Spleen (tissue), 11 donors: ENCODE data around the gene RPL7A. TPM values are rescaled to one million over a fixed set of nuclear protein-coding genes. Genes with fewer than 3 reads are reported as not detected.

Experiments
- DNase-seq: peaks from one replicate; pipeline ENCODE4 v3.0.0-alpha.2; 2020
- H3K27ac ChIP-seq, 8 donors: fragments of 200-600 bp; sonication (generic) in 7 of 8; 1 replicate in 4 of 8; 2 replicates in 4 of 8; pipeline versions ENCODE4 v1.5.0 to v1.8.0; 2016 to 2021; ENCODE audit warnings: inconsistent platforms in 4 of 8, mild to moderate bottlenecking in 4 of 8, moderate library complexity in 1 of 8
- H3K27me3 ChIP-seq, 7 donors: fragments of 200-600 bp; sonication (generic) in 6 of 7; replicated peaks in 1 of 7; 1 replicate in 4 of 7; 2 replicates in 3 of 7; pipeline versions ENCODE4 v1.5.0 to v1.8.0; 2016 to 2021; ENCODE audit warnings: inconsistent platforms in 3 of 7, mild to moderate bottlenecking in 1 of 7
- H3K36me3 ChIP-seq, 6 donors: fragments of 200-600 bp; sonication (generic) in 5 of 6; 1 replicate in 4 of 6; 2 replicates in 2 of 6; pipeline versions ENCODE4 v1.5.0 to v1.8.0; 2016 to 2021; ENCODE audit warnings: inconsistent platforms in 2 of 6
- H3K4me1 ChIP-seq, 6 donors: fragments of 200-600 bp; sonication (generic) in 5 of 6; 1 replicate in 3 of 6; 2 replicates in 3 of 6; pipeline versions ENCODE4 v1.5.0 to v1.8.0; 2016 to 2021; ENCODE audit warnings: inconsistent platforms in 3 of 6
- H3K4me3 ChIP-seq, 8 donors: fragments of 200-600 bp; sonication (generic) in 7 of 8; 1 replicate in 4 of 8; 2 replicates in 4 of 8; pipeline versions ENCODE4 v1.5.0 to v1.8.0; 2016 to 2021; ENCODE audit warnings: inconsistent platforms in 4 of 8, mild to moderate bottlenecking in 4 of 8, moderate library complexity in 2 of 8
- H3K9me3 ChIP-seq, 8 donors: fragments of 200-600 bp; sonication (generic) in 7 of 8; 1 replicate in 4 of 8; 2 replicates in 4 of 8; pipeline versions ENCODE4 v1.5.0 to v1.8.0; 2016 to 2021; ENCODE audit warnings: inconsistent platforms in 4 of 8
- POLR2A ChIP-seq, 3 donors: fragments of 450-650 bp; IDR thresholded peaks; one replicate each; pipeline ENCODE4 v1.5.1; 2017; ENCODE audit warnings: antibody characterized with exemption in 3 of 3, mild to moderate bottlenecking in 1 of 3
- POLR2AphosphoS5 ChIP-seq, 3 donors: sonication (generic); formaldehyde crosslinking; IDR thresholded peaks; one replicate each; pipeline ENCODE4 v1.5.1; 2017; ENCODE audit warnings: antibody characterized with exemption in 3 of 3
- WGBS, 5 donors: extraction: QIAGEN DNeasy Blood & Tissue Kit in 3 of 5; methylation state at CpG; one replicate each; pipeline versions ENCODE4 v1.1.5 to v1.1.7; 2013 to 2018; 5-methylcytosine and 5-hydroxymethylcytosine counted together
- intact Hi-C: fragments of 100-400 bp; cut with DNase I; formaldehyde crosslinking; loops from one replicate; pipeline ENCODE4 v1.15.0; 2023; ENCODE audit warnings: low total_unique reads
- polyA plus RNA-seq, 3 donors: library from polyadenylated mRNA; stranded (reverse); fragments of 200-250 nt; gene quantifications; one replicate each; pipeline ENCODE4 v1.2.1, GENCODE V29; 2013
- total RNA-seq, 7 donors: library from RNA; depleted of rRNA in 3 of 7; stranded (reverse); fragments of >200 nt in 3 of 7; fragmentation: NEBNext Ultra II Directional in 4 of 7; extraction: Animal tissue kit (Norgen Biotek cat#: 25700) in 4 of 7; gene quantifications; one replicate each; pipeline versions ENCODE4 v1.1.0 to v1.2.1, GENCODE V29; 2016 to 2021
- TF ChIP-seq, protein P1 (sequence below), 11 experiments: fragments of 200-600 bp in 7 of 11; fragments of 450-650 bp in 4 of 11; sonication (generic) in 4 of 11; IDR thresholded peaks in 8 of 11; conservative IDR thresholded peaks in 3 of 11; 1 replicate in 7 of 11; 2 replicates in 4 of 11; pipeline versions ENCODE4 v1.4.0 to v1.8.0; 2016 to 2021; ENCODE audit warnings: antibody characterized with exemption in 11 of 11, inconsistent platforms in 4 of 11, mild to moderate bottlenecking in 1 of 11
- donor health status: healthy with polysubstance abuse.
- donor health status: DM: no; HTN: no; CAD: no; lungs with moderate emphysema.
- donor health status: DM: no; HTN: no; CAD: no.
- donor health status: Bipolar disorder and iron deficiency.
- donor health status: healthy.
- donor health status: DM: no; HTN: no; CAD: no.
- donor health status: DM: yes; HTN: yes; CAD: no.

RPL7A gene
- total and polyA plus RNA-seq, 10 donors: 1,381 to 6,342 (median 1,755) TPM

DNA sequence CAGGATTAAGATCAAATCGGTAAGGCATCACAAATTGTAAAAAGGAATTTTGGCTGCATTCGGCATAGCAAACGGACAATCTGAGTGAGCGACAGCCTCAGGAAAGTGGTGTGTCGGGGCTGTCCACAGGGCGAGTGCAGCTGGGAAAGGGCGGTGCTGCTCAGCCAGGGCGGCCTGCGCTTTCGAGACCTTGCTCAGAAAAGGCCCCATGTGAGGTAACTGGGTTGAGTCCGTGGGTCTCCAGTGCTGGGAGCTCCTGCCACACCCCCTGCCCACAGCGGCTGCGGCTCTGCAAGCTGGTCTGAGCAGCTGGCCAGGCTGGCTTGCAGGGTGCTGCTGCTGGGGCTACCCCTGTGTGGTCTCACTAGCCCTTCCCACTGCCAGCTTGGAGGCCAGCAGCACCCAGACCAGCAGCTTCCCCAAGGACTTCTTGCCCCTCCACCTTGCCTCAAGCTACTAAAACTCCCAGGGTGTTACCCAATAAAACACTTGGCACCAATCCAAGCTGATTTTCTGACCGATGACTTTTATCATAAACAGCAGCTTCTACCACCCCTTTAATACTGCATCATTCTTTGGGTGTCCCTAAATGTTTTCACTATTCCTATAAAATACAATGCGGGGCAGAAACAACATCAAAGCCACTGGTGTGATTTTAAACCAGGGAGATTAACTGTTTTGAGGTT, 14.5 kb downstream of the RPL7A start:
- Histone ChIP-seq H3K4me1 (peaks cover 2 to 62% (median 32%) of the 10 kb centered on the region in 6 donors), H3K27ac (no peak overlapping the region), H3K9me3 (no peaks in the 10 kb centered on the region), H3K4me3 (no peak overlapping the region), H3K27me3 (no peaks in the 10 kb centered on the region), H3K36me3 (peaks cover 0 to 98% (median 80%) of the 10 kb centered on the region in 6 donors)
- no peak for DNase-seq
- TF ChIP-seq, protein P1, sequence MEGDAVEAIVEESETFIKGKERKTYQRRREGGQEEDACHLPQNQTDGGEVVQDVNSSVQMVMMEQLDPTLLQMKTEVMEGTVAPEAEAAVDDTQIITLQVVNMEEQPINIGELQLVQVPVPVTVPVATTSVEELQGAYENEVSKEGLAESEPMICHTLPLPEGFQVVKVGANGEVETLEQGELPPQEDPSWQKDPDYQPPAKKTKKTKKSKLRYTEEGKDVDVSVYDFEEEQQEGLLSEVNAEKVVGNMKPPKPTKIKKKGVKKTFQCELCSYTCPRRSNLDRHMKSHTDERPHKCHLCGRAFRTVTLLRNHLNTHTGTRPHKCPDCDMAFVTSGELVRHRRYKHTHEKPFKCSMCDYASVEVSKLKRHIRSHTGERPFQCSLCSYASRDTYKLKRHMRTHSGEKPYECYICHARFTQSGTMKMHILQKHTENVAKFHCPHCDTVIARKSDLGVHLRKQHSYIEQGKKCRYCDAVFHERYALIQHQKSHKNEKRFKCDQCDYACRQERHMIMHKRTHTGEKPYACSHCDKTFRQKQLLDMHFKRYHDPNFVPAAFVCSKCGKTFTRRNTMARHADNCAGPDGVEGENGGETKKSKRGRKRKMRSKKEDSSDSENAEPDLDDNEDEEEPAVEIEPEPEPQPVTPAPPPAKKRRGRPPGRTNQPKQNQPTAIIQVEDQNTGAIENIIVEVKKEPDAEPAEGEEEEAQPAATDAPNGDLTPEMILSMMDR (IDR thresholded peaks at IDR 0.05 in 8 of 11, conservative IDR thresholded peaks at IDR 0.05 in 3 of 11): no peak
- TF ChIP-seq POLR2AphosphoS5 (IDR thresholded peaks at IDR 0.05) (peak; percentile 33 to 71 (median 50)), POLR2A (IDR thresholded peaks at IDR 0.05) (no peak)
- WGBS, 5 donors: 89 to 94% (median 91%) methylated on average over 12 to 15 of the region's 15 CpGs
- intact Hi-C loops: no loop called here

DNA sequence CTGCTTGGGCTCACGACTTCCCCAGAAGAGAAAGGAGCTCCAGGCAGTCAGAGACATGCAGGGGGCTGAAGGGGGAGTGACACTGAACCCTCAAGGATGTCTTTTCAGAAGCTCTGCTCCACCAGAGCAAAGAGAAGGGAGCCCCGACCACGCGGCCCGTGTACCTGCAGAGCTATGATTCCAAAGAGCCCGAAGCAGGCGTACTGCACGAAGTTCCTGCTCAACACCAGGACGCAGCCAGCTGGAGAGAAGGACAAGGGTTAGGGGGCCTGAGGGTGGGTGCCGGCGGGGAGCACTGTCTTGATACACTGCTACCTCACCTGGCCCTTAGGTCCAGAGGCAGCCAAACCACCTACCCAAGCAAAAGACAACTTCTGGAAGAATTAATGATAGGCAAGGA, 18.4 kb downstream of the RPL7A start:
- Histone ChIP-seq H3K27me3 (no peaks in the 10 kb centered on the region), H3K36me3 (peaks cover 0 to 99% (median 61%) of the 10 kb centered on the region in 6 donors), H3K4me3 (no peak overlapping the region), H3K4me1 (peaks cover 29 to 62% (median 48%) of the 10 kb centered on the region in 6 donors), H3K27ac (no peak overlapping the region), H3K9me3 (no peaks in the 10 kb centered on the region)
- WGBS, 5 donors: 94 to 98% (median 97%) methylated on average over 11 of the region's 11 CpGs
- intact Hi-C loops: no loop called here
- DNase-seq: no peak
- TF ChIP-seq POLR2A (IDR thresholded peaks at IDR 0.05) (no peak), POLR2AphosphoS5 (IDR thresholded peaks at IDR 0.05) (no peak)
- TF ChIP-seq, protein P1 (IDR thresholded peaks at IDR 0.05 in 8 of 11, conservative IDR thresholded peaks at IDR 0.05 in 3 of 11): no peak

DNA sequence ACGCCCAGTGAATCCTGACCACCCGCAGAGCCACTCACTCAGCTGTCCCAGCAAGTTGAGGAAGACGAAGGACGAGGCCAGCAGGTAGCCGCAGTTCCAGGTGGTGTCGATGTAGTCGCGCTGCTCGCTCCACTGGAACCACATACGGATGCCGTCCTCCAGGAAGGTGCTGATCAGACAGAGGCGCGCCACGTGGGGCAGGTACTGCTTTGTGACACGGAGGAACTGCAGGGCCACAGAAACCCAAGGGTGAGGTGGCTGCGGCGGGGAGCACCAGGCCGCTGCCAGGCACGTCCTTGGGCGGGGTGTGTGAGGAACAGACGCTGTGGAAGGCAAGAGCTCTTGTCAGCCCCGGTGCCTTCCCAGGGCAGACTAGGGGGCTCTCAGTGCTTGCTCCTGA, 19.2 kb downstream of the RPL7A start:
- H3K27me3 ChIP-seq: no peaks in the 10 kb centered on the region
- WGBS, 5 donors: 89 to 95% (median 93%) methylated on average over 22 of the region's 22 CpGs
- no peaks in the 10 kb centered on the region for H3K9me3 ChIP-seq
- peaks cover 37 to 69% (median 54%) of the 10 kb centered on the region in 6 donors for H3K4me1 ChIP-seq
- H3K27ac ChIP-seq: no peak overlapping the region
- H3K4me3 ChIP-seq: no peak overlapping the region
- no peak for DNase-seq
- TF ChIP-seq POLR2AphosphoS5 (IDR thresholded peaks at IDR 0.05) (no peak), POLR2A (IDR thresholded peaks at IDR 0.05) (no peak)
- TF ChIP-seq, protein P1 (IDR thresholded peaks at IDR 0.05 in 8 of 11, conservative IDR thresholded peaks at IDR 0.05 in 3 of 11): no peak
- H3K36me3 ChIP-seq: peaks cover 0 to 99% (median 54%) of the 10 kb centered on the region in 6 donors
- intact Hi-C loops: no loop called here

DNA sequence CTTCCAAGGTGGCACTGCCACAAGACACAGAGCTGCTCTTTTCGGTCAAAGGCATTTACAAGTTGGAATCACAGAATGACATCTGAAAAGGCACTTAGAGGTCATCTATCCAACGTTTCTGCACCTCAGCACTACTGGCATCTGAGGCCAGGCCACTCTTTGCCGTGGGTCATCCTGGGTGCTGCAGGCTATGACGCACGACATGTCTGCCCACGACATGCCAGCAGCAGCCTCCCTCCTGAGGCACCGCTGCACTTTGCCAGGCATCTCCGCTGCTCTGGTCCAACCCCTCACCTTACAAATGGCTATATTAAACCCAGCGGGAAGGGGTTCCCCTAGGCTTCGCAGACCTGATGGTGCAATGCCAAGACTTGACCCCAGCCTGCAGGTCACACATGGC, 19.8 kb downstream of the RPL7A start:
- peaks cover 0 to 99% (median 50%) of the 10 kb centered on the region in 6 donors for H3K36me3 ChIP-seq
- intact Hi-C loops: no loop called here
- H3K4me1 ChIP-seq: peaks cover 42 to 75% (median 58%) of the 10 kb centered on the region in 6 donors
- no peaks in the 10 kb centered on the region for H3K27me3 ChIP-seq
- TF ChIP-seq POLR2AphosphoS5 (IDR thresholded peaks at IDR 0.05) (peak in 1 of 3 donors; percentile 7), POLR2A (IDR thresholded peaks at IDR 0.05) (no peak)
- WGBS, 5 donors: 87 to 94% (median 89%) methylated on average over 10 of the region's 10 CpGs
- DNase-seq: no peak
- H3K27ac ChIP-seq: peak overlapping the region in 1 of 8 donors; percentile 16
- H3K9me3 ChIP-seq: no peaks in the 10 kb centered on the region
- H3K4me3 ChIP-seq: no peak overlapping the region
